Measurements from ENCODE around the gene RFC1.
A peak's percentile ranks its signal among the peaks of the same experiment; 100 is the strongest.
"Not testable (repeated sequence)": the region's sequence is repeated elsewhere in the genome, so short reads cannot be mapped to it uniquely, and the experiment has no call there.

The RFC1 gene

DNA sequence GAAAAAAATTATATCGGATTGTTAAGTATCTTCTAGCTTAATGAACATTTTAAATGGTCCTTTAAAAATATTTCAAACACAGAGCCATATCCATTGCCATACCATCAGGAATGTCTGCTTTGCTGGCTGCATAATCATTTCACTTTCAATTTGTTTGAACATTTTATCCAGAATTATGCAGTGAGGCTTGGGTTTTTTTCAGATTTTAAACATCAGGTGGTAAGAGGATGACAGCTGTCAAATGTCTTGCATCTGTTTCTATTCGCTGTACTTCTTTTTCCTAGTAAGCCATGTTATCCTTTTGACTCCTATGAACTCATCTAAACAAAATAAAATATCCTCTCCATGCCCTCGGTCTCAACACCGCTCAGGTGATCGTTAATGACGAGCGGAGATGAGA, 802 bp downstream of the RFC1 start:
- Histone ChIP-seq H3K4me3 (replicated peaks; ENCODE audit: insufficient read depth, low read length) (peak overlapping the region; percentile 95), H3K27ac (replicated peaks) (peak overlapping the region; percentile 92), H3K27me3 (ENCODE audit: insufficient read depth, poor library complexity, severe bottlenecking) (no peaks in the 10 kb centered on the region)
- TF ChIP-seq, protein P1, sequence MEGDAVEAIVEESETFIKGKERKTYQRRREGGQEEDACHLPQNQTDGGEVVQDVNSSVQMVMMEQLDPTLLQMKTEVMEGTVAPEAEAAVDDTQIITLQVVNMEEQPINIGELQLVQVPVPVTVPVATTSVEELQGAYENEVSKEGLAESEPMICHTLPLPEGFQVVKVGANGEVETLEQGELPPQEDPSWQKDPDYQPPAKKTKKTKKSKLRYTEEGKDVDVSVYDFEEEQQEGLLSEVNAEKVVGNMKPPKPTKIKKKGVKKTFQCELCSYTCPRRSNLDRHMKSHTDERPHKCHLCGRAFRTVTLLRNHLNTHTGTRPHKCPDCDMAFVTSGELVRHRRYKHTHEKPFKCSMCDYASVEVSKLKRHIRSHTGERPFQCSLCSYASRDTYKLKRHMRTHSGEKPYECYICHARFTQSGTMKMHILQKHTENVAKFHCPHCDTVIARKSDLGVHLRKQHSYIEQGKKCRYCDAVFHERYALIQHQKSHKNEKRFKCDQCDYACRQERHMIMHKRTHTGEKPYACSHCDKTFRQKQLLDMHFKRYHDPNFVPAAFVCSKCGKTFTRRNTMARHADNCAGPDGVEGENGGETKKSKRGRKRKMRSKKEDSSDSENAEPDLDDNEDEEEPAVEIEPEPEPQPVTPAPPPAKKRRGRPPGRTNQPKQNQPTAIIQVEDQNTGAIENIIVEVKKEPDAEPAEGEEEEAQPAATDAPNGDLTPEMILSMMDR (IDR thresholded peaks at IDR 0.05; ENCODE audit: insufficient read depth, low read length) = no peak
- DNase-seq (ENCODE audit: low read depth in 1 of 2, low spot score in 1 of 2) = no peak

- TF ChIP-seq SPI1 (IDR thresholded peaks at IDR 0.05; ENCODE audit: borderline replicate concordance, low read depth) = no peak
- TF ChIP-seq GABPA (IDR thresholded peaks at IDR 0.05; ENCODE audit: low read depth) = no peak
- no peak for TF ChIP-seq POLR2AphosphoS5 (IDR thresholded peaks at IDR 0.05; ENCODE audit: low read depth)
- TF ChIP-seq, protein P1 (IDR thresholded peaks at IDR 0.05; ENCODE audit: insufficient read depth, low read length) = no peak
- TF ChIP-seq REST (IDR thresholded peaks at IDR 0.05; ENCODE audit: insufficient replicate concordance, low read depth) = no peak
- DNase-seq (ENCODE audit: low read depth in 1 of 2, low spot score in 1 of 2) = no peak
- H3K27me3 ChIP-seq (ENCODE audit: insufficient read depth, poor library complexity, severe bottlenecking) = no peaks in the 10 kb centered on the region
- H3K27ac ChIP-seq (replicated peaks) = peak overlapping the region; percentile 13
- no peak overlapping the region for H3K4me3 ChIP-seq (replicated peaks; ENCODE audit: insufficient read depth, low read length)
These were observed 2.3 kb downstream of the RFC1 start for GRCh38 chr4:39363773-39364393.

DNA sequence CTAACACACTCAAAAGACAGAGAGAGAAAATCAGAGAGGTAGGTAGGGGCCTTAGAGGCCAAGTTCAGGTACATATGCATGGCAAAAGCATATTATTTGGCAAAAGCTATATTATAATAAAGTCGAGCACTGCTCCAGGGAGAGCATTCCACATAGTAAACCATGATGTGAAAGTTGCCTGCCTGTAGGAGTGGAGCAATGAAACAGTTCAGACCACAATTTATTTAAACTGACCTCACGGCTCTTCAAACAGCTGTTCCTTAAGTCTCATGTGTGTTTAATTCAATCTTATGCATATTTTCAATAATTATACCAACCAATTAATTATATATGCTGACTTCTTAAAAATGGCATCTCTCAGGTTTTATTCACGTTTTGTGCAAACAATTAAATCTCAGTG, 3.3 kb downstream of the RFC1 start:
- Histone ChIP-seq H3K27ac (replicated peaks) (no peak overlapping the region), H3K4me3 (replicated peaks; ENCODE audit: insufficient read depth, low read length) (no peak overlapping the region), H3K27me3 (ENCODE audit: insufficient read depth, poor library complexity, severe bottlenecking) (no peaks in the 10 kb centered on the region)
- no peak for DNase-seq (ENCODE audit: low read depth in 1 of 2, low spot score in 1 of 2)
- TF ChIP-seq POLR2AphosphoS5 (IDR thresholded peaks at IDR 0.05; ENCODE audit: low read depth) (no peak), REST (IDR thresholded peaks at IDR 0.05; ENCODE audit: insufficient replicate concordance, low read depth) (no peak), SPI1 (IDR thresholded peaks at IDR 0.05; ENCODE audit: borderline replicate concordance, low read depth) (no peak), GABPA (IDR thresholded peaks at IDR 0.05; ENCODE audit: low read depth) (no peak)
- TF ChIP-seq, protein P1 (IDR thresholded peaks at IDR 0.05; ENCODE audit: insufficient read depth, low read length) = no peak

DNA sequence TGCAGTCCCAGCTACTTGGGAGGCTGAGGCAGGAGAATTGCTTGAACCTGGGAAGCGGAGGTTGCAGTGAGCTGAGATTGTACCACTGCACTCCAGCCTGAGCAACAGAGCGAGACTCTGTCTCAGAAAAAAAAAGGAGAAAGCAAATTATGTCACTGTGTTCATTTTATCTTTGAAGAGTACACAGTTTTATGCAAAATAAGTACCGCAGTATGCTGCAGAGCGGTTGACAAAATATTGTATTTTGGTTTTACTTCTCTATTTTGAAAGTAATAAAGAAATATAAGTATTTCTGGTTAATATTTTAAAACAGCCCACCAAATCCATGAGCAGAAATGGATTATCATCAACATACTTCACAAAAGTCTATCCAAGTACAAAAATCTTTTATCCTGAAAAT, 5.6 kb downstream of the RFC1 start:
- not testable (repeated sequence) for H3K4me3 ChIP-seq (replicated peaks; ENCODE audit: insufficient read depth, low read length); H3K27me3 ChIP-seq (ENCODE audit: insufficient read depth, poor library complexity, severe bottlenecking); DNase-seq (ENCODE audit: low read depth in 1 of 2, low spot score in 1 of 2); H3K27ac ChIP-seq (replicated peaks)

Measured in HL-60 (cell line).